GM12878 (cell line): ENCODE measurements around the gene MROH9. TPM values are rescaled to one million over a fixed set of nuclear protein-coding genes. Genes with fewer than 3 reads are reported as not detected.
"Not testable (repeated sequence)": the region's sequence is repeated elsewhere in the genome, so short reads cannot be mapped to it uniquely, and the experiment has no call there.

ENCODE experiments used
- ATAC-seq: fragments of 200-7000 bp; cut with Tn5 transposase; 3 replicates; pipeline ENCODE4 v1.9.1; 2020; ENCODE audit warnings: mild to moderate bottlenecking, moderate library complexity
- BruUV-seq: library from RNA; stranded (reverse); fragments of 400-500 nt; replicated peaks from 2 replicates; lab custom pipeline; 2021; lab: Mats Ljungman, UMichigan
- CTCF ChIA-PET: fragments of 300-600 bp; sonication (Branson Sonifier 250); formaldehyde crosslinking; extraction: SDS; loops from one replicate; lab custom pipeline; 2021; ENCODE audit warnings: inconsistent platforms; lab: Yijun Ruan, JAX
- POLR2A ChIA-PET: fragments of 350-600 bp; formaldehyde crosslinking; extraction: SDS; loops from one replicate; lab custom pipeline; 2021; ENCODE audit warnings: inconsistent platforms; lab: Charles Lee
- RAD21 ChIA-PET: fragments of 300-600 bp; sonication (Branson Sonifier 250); formaldehyde crosslinking; loops from one replicate; lab custom pipeline; 2023; ENCODE audit warnings: antibody characterized with exemption; ENCODE audit not compliant: unreplicated experiment; lab: Charles Lee
- SMC1A ChIA-PET: fragments of 300-600 bp; sonication (Branson Sonifier 250); formaldehyde crosslinking; loops from one replicate; lab custom pipeline; 2023; ENCODE audit not compliant: unreplicated experiment, uncharacterized antibody; lab: Charles Lee
- DNase-seq: peaks from one replicate; pipeline ENCODE4 v3.0.0-alpha.2; 2011; ENCODE audit warnings: low read depth, low spot score
- FAIRE-seq: peaks from 3 replicates; lab custom pipeline; 2011; peaks lifted over from hg19 to GRCh38; lab: Jason Lieb, UNC
- H2AFZ ChIP-seq: 2 replicates; pipeline ENCODE4 v1.6.0; 2011; ENCODE audit warnings: low read depth, low read length, control low read depth; ENCODE audit not compliant: control insufficient read depth
- H3K27ac ChIP-seq: 2 replicates; pipeline ENCODE4 v1.5.1; 2011; ENCODE audit warnings: control low read depth; ENCODE audit not compliant: control insufficient read depth, insufficient read depth
- H3K27me3 ChIP-seq, 2 experiments: replicated peaks in 1 of 2; 2 replicates each; pipeline versions ENCODE4 v1.6.0 to v1.6.1; 2011; ENCODE audit warnings: low read length in 1 of 2; ENCODE audit not compliant: control insufficient read depth in 2 of 2, insufficient read depth in 2 of 2
- H3K36me3 ChIP-seq, 2 experiments: 2 replicates each; pipeline ENCODE4 v1.5.1; 2011; ENCODE audit warnings: low read length in 1 of 2; ENCODE audit not compliant: control insufficient read depth in 2 of 2, insufficient read depth in 2 of 2
- H3K4me1 ChIP-seq: 2 replicates; pipeline ENCODE4 v1.6.1; 2011; ENCODE audit warnings: mild to moderate bottlenecking, low read length, moderate library complexity, mixed read lengths; ENCODE audit not compliant: control insufficient read depth, insufficient read depth
- H3K4me2 ChIP-seq: 2 replicates; pipeline ENCODE4 v1.6.0; 2011; ENCODE audit warnings: control low read depth; ENCODE audit not compliant: control insufficient read depth, insufficient read depth
- H3K4me3 ChIP-seq: fragments of 200-600 bp; sonication (generic); 2 replicates; pipeline ENCODE4 v1.5.1; 2016
- H3K79me2 ChIP-seq: 2 replicates; pipeline ENCODE4 v1.6.0; 2011; ENCODE audit warnings: low read length; ENCODE audit not compliant: control insufficient read depth, insufficient read depth
- H3K9ac ChIP-seq: 2 replicates; pipeline ENCODE4 v1.8.0; 2011; ENCODE audit warnings: low read length, control low read depth, mixed read lengths; ENCODE audit not compliant: control insufficient read depth, insufficient read depth
- H3K9me3 ChIP-seq: replicated peaks from 3 replicates; pipeline ENCODE4 v1.5.1; 2011; ENCODE audit warnings: mild to moderate bottlenecking, low read length; ENCODE audit not compliant: control insufficient read depth, insufficient read depth
- H4K20me1 ChIP-seq: 2 replicates; pipeline ENCODE4 v1.6.0; 2011; ENCODE audit not compliant: control insufficient read depth, insufficient read depth
- BRCA1 ChIP-seq: IDR thresholded peaks from 2 replicates; pipeline ENCODE4 v1.6.1; 2011; ENCODE audit warnings: low read depth, low read length, improper control_type of control experiment
- MYB ChIP-seq: fragments of 150-350 bp; IDR thresholded peaks from 2 replicates; pipeline ENCODE4 v1.6.1; 2014; ENCODE audit warnings: mild to moderate bottlenecking, low read depth, low read length, borderline replicate concordance
- PKNOX1 ChIP-seq: fragments of 450-650 bp; IDR thresholded peaks from 2 replicates; pipeline ENCODE4 v1.6.1; 2016; ENCODE audit warnings: mild to moderate bottlenecking
- SPI1 ChIP-seq: IDR thresholded peaks from 2 replicates; pipeline ENCODE4 v1.6.1; 2011; ENCODE audit warnings: low read depth, mild to moderate bottlenecking, low read length, moderate library complexity, borderline replicate concordance; ENCODE audit not compliant: insufficient read depth
- TARDBP ChIP-seq: IDR thresholded peaks from 2 replicates; pipeline ENCODE4 v1.6.1; 2016; ENCODE audit warnings: borderline replicate concordance
- TCF7 ChIP-seq: IDR thresholded peaks from 2 replicates; pipeline ENCODE4 v1.6.1; 2014; ENCODE audit warnings: antibody characterized with exemption, borderline replicate concordance
- WGBS: methylation state at CpG from one replicate; pipeline ENCODE4 v1.1.6; 2016; ENCODE audit warnings: low lambda C conversion rate; ENCODE audit not compliant: insufficient replicate concordance, insufficient coverage; ENCODE audit errors: missing lambda C conversion rate; 5-methylcytosine and 5-hydroxymethylcytosine counted together
- in situ Hi-C: fragments of 300-500 bp; cut with MboI; formaldehyde crosslinking; loops from 9 replicates; pipeline ENCODE4 v1.14.3; 2018; ENCODE audit warnings: mixed read lengths
- intact Hi-C: fragments of 100-400 bp; cut with micrococcal nuclease; formaldehyde crosslinking; loops from one replicate; pipeline ENCODE4 v1.14.2; 2022; ENCODE audit not compliant: unreplicated experiment
- polyA plus RNA-seq, 11 experiments: library from polyadenylated mRNA; depleted of rRNA in 4 of 11; unstranded in 6 of 11; stranded (reverse) in 5 of 11; fragments of >200 nt; fragmentation: Nextera tagmentation in 4 of 11; fragmentation: Illumina TruSeq in 1 of 11; extraction: Ambion mirVana in 4 of 11; extraction: Trizol in 1 of 11; gene quantifications; 1 replicate in 1 of 11; 2 replicates in 10 of 11; pipeline versions ENCODE4 v1.2.1 to v1.2.3, GENCODE V29; 2011 to 2016; ENCODE audit warnings: inconsistent platforms in 2 of 11, missing spikeins in 2 of 11, low read depth in 1 of 11
- total RNA-seq, 4 experiments: library from RNA; depleted of rRNA in 3 of 4; stranded (reverse); fragments of >200 nt in 3 of 4; fragmentation: Illumina TruSeq in 1 of 4; extraction: Trizol in 1 of 4; gene quantifications; 2 replicates each; pipeline versions ENCODE4 v1.2.1 to v1.2.3, GENCODE V29; 2013 to 2021

MROH9 gene
- total and polyA plus RNA-seq, 10 of the 15 experiments (the other 5 are each of a cell fraction or from before 2014, with no cell fraction given): not detected

DNA sequence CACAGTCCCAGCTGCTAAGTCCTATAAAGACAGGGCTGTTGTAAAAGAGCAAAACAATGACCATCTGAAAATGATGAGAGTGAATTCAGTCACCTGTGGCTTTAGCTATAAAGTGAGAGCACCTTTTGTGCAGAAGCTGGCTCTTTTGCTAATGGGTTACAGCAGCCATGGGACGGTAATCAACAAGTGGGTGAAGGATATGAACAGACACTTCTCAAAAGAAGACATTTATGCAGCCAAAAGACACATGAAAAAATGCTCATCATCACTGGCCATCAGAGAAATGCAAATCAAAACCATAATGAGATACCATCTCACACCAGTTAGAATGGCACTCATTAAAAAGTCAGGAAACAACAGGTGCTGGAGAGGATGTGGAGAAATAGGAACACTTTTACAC lies 16.4 kb downstream of the MROH9 start:
- H4K20me1 ChIP-seq, H3K4me1 ChIP-seq, FAIRE-seq, SMC1A ChIA-PET, H3K9me3 ChIP-seq, H3K36me3 ChIP-seq, ATAC-seq, POLR2A ChIA-PET, in situ Hi-C loops, H3K4me3 ChIP-seq, H3K27ac ChIP-seq, H3K27me3 ChIP-seq, RAD21 ChIA-PET, H3K9ac ChIP-seq, H3K4me2 ChIP-seq, DNase-seq, H3K79me2 ChIP-seq, BruUV-seq, H2AFZ ChIP-seq, intact Hi-C loops: not testable (repeated sequence)
- CTCF ChIA-PET: interaction anchor here (1.0 kb wide), 1 partner anchor 15 kb away, joined by 3 read pairs; no protein-coding TSS in a partner anchor
- WGBS: 11% methylated on average over 1 of the region's 1 CpG

DNA sequence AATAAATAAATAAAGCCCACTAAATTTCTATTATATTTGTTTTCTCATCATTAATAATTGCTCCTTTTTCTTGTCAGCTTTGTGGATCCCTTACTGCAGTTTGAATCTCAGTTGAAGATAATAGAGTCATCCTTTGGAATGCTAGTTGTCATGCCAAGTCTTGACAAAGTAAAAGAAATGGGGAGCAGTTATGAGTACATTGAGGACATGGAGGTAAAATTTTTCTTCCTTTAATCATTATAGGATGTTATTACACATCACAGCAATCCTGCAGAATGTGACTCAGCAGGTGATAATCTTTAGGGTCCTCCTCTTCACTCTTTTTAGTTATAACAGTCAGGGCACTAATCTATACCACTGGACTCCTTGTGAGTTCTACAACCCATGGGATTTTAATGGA lies 24.1 kb downstream of the MROH9 start:
- Histone ChIP-seq H3K36me3 (no peaks in the 10 kb centered on the region), H3K4me3 (no peak overlapping the region), H3K9me3 (no peaks in the 10 kb centered on the region), H3K4me2 (no peak overlapping the region), H4K20me1 (no peaks in the 10 kb centered on the region), H3K79me2 (no peaks in the 10 kb centered on the region), H3K4me1 (no peaks in the 10 kb centered on the region), H2AFZ (no peak overlapping the region), H3K27me3 (no peaks in the 10 kb centered on the region), H3K27ac (no peak overlapping the region), H3K9ac (no peak overlapping the region)
- FAIRE-seq: no peak
- no peak for ATAC-seq
- no peak for DNase-seq
- POLR2A ChIA-PET: no interaction called here
- RAD21 ChIA-PET: no interaction called here
- in situ Hi-C loops (no loop called here), intact Hi-C loops (no loop called here)
- CTCF ChIA-PET: interaction anchor here (1.1 kb wide), 1 partner anchor 354 kb away, joined by 3 read pairs; the partner anchor contains the start of gene FMO4
- SMC1A ChIA-PET: no interaction called here
- no TSS peak for BruUV-seq
- TF ChIP-seq TARDBP: no peak
- no peak for TF ChIP-seq SPI1
- TF ChIP-seq MYB: no peak
- no peak for TF ChIP-seq TCF7
- TF ChIP-seq PKNOX1: no peak
- no peak for TF ChIP-seq BRCA1
